Transverse colon (tissue), 4 donors: ENCODE results near the gene NUP214.

Experiments
- EP300 ChIP-seq: sonication (generic); formaldehyde crosslinking; IDR thresholded peaks from one replicate; pipeline ENCODE4 v1.6.1; 2017; ENCODE audit warnings: antibody characterized with exemption, low read depth
- POLR2A ChIP-seq: fragments of 450-650 bp; IDR thresholded peaks from one replicate; pipeline ENCODE4 v1.6.1; 2016; ENCODE audit warnings: antibody characterized with exemption, mild to moderate bottlenecking, moderate library complexity
- POLR2AphosphoS5 ChIP-seq, 3 donors: sonication (generic); formaldehyde crosslinking; IDR thresholded peaks; one replicate each; pipeline ENCODE4 v1.6.1; 2016; ENCODE audit warnings: antibody characterized with exemption in 3 of 3
- TF ChIP-seq, protein P1 (sequence below), 5 experiments: fragments of 200-600 bp in 3 of 5; fragments of 450-650 bp in 2 of 5; sonication (generic) in 3 of 5; IDR thresholded peaks; 1 replicate in 2 of 5; 2 replicates in 3 of 5; pipeline ENCODE4 v1.5.1; 2016 to 2017; ENCODE audit warnings: antibody characterized with exemption in 5 of 5, inconsistent platforms in 3 of 5, mild to moderate bottlenecking in 2 of 5, moderate library complexity in 1 of 5

DNA sequence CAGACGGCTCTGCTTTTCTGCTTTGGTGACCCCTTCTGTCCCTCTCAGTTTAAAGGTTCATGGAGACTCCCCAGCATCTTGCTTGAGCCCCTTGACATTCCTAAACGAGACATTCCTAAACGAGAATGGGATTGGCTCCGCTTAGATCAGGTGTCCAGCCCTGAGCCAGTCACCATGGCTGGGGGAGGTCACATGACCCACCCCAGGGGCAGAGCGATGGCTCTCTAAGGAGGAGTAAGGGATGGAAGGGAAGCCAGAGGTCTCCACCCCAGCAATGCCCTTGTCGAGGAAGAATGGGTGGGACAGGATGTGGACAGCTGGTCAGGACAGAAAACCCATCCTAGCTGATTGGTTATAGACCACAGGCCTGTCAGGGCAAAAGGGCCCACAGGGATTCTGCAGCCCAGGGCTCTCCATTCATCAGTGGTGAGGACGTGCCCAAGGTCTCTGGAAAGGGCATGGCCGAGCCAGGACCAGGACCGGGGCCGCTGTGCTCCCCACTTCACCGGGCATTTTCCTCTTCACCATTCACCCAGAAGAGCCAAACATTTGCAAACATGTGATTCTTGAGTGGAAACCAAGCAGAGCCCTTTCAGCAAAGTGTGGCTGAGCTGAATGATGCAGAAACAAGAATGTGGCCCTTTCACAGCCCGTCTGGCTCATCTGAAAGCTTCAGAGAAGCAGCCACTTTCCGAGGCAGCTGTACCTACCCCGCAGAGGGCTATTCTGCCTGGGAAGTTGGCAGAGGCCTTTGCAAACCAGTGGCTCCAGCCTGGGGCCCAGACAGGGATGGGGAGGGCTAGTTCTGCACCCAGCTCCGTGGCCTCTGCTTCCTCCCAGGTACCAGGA lies 48.8 kb upstream of the NUP214 start:
- TF ChIP-seq, protein P1, sequence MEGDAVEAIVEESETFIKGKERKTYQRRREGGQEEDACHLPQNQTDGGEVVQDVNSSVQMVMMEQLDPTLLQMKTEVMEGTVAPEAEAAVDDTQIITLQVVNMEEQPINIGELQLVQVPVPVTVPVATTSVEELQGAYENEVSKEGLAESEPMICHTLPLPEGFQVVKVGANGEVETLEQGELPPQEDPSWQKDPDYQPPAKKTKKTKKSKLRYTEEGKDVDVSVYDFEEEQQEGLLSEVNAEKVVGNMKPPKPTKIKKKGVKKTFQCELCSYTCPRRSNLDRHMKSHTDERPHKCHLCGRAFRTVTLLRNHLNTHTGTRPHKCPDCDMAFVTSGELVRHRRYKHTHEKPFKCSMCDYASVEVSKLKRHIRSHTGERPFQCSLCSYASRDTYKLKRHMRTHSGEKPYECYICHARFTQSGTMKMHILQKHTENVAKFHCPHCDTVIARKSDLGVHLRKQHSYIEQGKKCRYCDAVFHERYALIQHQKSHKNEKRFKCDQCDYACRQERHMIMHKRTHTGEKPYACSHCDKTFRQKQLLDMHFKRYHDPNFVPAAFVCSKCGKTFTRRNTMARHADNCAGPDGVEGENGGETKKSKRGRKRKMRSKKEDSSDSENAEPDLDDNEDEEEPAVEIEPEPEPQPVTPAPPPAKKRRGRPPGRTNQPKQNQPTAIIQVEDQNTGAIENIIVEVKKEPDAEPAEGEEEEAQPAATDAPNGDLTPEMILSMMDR (IDR thresholded peaks at IDR 0.05) = no peak
- TF ChIP-seq POLR2A (no peak), POLR2AphosphoS5 (IDR thresholded peaks at IDR 0.05) (no peak), EP300 (no peak)
